GM19099 (cell line): ENCODE data around the gene SLC39A11.

Source experiments
- POLR2A ChIP-seq: IDR thresholded peaks from 3 replicates; pipeline ENCODE4 v1.6.1; 2011; ENCODE audit warnings: low read depth; ENCODE audit not compliant: insufficient read length; ENCODE audit errors: extremely low read depth

Gene SLC39A11

GRCh38 chr17:73017658-73018057 lies 74.8 kb downstream of the SLC39A11 start:
- no peak for TF ChIP-seq POLR2A

DNA sequence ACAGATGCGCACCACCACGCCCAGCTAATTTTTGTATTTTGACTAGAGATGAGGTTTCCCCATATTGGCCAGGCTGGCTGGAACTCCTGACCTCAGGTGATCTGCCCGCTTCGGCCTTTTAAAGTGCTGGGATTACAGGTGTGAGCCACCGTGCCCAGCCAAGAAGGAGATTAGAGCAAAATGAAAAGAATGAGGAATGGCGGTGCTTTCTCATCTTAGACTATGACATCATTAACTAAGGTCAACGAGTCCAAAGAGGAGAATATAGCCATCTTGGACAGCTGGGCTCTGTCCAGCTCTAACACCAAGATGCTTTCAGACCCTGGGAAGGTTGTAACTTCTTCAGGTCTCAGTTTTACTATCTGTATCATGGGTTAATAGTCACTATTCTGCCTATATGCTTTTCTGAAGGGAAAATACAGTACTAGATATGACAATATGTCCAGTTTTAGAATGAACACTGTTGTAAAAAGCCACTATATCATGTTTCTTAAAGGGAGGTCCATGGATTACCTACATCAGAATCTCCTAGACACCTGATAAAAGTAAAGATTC lies 76.7 kb downstream of the SLC39A11 start:
- TF ChIP-seq POLR2A = no peak

DNA sequence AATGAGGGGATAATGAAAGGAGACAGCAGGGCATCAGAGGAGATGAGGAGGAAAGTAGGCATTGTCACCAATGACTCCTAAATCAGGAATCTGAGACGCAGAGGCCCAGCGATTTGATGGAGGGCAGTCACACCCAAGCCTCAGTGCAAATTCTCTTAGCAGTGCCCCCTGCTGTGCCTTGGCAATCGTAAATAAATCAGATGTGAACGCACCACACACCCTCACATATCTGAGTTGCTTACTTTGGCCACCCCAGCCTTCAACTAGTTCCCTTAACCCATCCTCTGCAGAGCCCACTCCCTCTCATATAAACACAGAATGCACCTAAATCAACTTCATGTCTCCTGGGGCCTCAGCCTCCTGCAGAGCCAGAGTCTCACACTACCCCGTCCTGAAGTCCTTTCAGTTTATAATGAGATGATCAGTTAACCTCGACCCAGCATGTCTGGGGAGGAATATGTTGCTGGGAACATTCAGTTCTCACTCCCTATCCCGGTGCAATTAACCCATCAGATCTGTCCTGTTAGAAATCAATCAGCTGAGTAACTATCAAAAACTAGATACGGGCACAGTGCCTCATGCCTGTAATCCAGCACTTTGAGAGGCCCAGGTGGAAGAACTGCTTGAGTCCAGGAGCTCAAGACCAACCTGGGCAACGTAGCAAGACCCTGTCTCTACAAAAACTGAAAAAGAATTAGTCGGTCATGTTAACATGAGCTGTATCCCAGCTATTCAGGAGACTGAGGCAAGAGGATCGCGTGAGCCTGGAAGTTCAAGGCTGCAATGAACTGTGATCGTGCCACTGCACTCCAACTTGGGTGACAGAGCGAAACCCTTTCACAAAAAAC lies 78.4 kb downstream of the SLC39A11 start:
- no peak for TF ChIP-seq POLR2A

DNA sequence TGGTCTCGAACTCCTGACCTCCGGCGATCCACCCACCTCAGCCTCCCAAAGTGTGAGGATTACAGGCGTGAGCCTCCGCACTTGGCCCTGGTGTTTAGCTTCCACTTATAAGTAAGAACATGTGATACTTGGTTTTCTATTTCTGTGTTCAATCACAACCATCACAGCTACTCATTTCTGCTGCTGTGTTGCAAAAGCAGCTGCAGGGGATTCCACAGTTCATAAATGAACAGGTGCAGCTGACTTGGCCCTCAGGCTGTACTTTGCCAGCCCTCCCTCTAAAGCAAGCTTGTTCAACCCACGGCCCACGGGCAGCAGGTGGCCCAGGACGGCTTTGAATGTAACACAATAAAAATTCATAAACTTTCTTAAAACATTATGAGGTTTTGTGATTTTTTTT lies 79.2 kb downstream of the SLC39A11 start:
- TF ChIP-seq POLR2A = no peak

- TF ChIP-seq POLR2A = no peak
Measured at GRCh38 chr17:73011016-73011486, 81.4 kb downstream of the SLC39A11 start.

DNA sequence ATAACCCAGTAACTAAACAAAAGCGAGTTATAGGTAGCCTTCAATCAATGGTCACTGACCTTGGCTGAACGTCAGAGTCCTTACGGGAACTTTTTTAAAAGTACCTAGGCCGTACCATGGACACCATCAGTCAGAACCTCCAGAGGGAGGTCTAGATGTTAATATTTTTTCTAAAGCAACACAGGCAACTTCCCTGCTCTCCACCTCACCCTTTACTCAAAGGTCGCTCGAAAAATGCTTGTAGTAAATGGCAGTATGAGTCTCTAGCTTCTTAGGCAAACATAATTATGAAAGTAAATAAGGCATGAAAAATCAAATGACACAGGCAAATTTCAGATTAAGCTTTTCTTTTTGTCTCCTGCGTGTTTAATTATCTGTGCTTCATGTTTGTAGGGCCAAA lies 82.1 kb downstream of the SLC39A11 start:
- no peak for TF ChIP-seq POLR2A

- no peak for TF ChIP-seq POLR2A
Measured at GRCh38 chr17:73007407-73007806, 85.1 kb downstream of the SLC39A11 start.

- no peak for TF ChIP-seq POLR2A
Measured at GRCh38 chr17:73005360-73005759, 87.1 kb downstream of the SLC39A11 start.

- TF ChIP-seq POLR2A = no peak
Measured at GRCh38 chr17:73003487-73003886, 89.0 kb downstream of the SLC39A11 start.

DNA sequence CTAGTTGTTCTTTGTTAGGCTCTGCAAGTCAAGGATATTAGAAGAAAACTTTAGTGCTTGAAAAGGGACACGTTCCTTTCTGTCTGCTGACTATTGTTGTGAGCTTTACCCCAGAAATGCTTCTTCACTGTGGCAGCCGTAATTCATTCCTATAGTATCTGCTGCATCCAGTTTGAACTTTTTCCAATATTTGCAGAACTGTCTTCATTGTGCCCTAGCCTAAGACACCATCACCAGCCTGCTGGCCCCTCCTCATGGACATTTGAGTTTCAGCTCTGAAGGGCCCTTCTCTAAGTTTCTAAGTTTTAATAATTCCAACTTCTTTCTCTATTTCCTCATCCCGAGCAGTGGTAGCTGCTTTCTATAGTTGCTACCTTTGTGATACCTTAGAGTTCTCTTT lies 91.7 kb downstream of the SLC39A11 start:
- TF ChIP-seq POLR2A = no peak

DNA sequence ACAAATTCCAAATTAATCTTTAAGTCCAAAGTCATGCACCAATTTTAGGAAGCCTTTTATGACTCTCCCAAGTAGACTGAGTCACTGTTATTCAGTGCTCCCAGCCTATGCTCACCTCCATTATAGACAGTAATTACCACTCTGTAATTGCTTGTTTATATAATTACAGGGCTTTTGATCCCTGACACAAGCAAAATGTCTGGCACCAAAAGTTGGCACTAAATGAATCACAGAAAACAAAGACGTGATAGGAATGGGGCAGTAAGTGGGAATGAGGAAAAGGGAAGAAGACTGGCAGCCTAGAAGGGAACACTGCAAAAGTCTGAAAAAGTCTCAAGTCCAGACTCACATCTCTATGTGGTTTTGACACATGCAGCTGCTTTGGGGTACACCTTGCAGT lies 94.1 kb downstream of the SLC39A11 start:
- no peak for TF ChIP-seq POLR2A

DNA sequence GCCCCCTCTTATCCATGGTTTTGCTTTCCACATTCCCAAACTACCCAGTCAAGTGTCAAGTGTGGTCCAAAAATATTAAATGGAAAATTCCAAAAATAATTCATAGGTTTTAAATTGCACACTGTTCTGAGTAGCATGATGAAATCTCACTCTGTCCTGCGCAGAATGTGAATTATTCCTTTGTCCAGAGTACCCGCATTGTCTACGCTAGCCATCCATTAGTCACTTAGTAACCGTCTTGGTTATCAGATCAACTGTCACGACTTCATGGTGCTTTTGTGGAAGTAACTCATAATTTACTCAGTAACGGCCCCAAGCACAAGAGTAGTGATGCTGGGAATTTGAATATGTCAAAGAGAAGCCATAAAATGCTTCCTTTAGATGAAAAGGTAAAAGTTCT lies 94.9 kb downstream of the SLC39A11 start:
- TF ChIP-seq POLR2A = no peak

- TF ChIP-seq POLR2A = no peak
Measured at GRCh38 chr17:72996791-72997190, 95.7 kb downstream of the SLC39A11 start.

- TF ChIP-seq POLR2A = no peak
Measured at GRCh38 chr17:72995008-72995656, 97.4 kb downstream of the SLC39A11 start.

DNA sequence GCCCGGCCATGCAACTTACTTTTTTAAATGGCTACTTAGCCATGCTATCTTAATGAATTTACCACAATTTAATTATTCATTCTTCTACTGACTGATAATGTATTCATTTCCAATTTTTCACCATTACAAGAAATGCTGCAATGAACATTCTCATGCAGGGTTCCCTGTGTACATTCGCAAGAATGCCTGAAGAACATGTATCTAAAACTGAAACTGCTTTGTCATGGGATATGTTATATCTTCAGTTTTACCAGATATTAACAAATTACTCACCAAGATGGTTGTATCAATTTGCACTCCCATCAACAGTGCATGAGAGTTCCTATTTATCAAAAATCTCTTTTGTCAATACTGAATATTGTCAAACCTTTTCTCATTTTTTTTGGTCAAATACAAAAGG lies 100.8 kb downstream of the SLC39A11 start:
- TF ChIP-seq POLR2A = no peak

GRCh38 chr17:72989074-72989610 lies 103.3 kb downstream of the SLC39A11 start:
- TF ChIP-seq POLR2A = no peak
